Measurements from ENCODE around the gene YY1. TPM values are rescaled to one million over a fixed set of nuclear protein-coding genes. Genes with fewer than 3 reads are reported as not detected.

YY1 gene
- 53.2 and 57.6 TPM in 2 replicates for total RNA-seq

DNA sequence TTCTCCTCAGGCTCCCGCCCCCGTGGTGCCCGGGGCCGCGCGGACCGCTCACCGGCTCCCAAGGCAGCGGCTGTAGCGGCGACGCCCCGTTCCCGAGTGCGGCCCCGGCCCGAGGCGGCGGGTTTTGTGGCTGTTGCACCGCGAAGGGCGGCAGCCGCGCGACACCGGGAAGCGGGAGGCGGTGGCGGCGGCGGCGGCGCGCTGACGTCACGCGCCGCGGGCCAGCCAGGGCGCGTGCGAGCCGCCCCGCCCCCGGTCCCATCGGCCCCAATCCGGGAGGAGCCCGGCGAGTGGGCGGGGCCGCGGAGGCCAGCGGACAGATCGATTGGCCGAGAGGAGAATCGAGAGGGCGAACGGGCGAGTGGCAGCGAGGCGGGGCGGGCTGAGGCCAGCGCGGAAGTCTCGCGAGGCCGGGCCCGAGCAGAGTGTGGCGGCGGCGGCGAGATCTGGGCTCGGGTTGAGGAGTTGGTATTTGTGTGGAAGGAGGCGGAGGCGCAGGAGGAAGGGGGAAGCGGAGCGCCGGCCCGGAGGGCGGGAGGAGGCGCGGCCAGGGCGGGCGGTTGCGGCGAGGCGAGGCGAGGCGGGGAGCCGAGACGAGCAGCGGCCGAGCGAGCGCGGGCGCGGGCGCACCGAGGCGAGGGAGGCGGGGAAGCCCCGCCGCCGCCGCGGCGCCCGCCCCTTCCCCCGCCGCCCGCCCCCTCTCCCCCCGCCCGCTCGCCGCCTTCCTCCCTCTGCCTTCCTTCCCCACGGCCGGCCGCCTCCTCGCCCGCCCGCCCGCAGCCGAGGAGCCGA, at the start of gene YY1:
Gene YY1, plus strand, starts transcription at position 726 of the 792 bp plus-strand sequence. CDS start 101 bp downstream, outside the sequence.

DNA sequence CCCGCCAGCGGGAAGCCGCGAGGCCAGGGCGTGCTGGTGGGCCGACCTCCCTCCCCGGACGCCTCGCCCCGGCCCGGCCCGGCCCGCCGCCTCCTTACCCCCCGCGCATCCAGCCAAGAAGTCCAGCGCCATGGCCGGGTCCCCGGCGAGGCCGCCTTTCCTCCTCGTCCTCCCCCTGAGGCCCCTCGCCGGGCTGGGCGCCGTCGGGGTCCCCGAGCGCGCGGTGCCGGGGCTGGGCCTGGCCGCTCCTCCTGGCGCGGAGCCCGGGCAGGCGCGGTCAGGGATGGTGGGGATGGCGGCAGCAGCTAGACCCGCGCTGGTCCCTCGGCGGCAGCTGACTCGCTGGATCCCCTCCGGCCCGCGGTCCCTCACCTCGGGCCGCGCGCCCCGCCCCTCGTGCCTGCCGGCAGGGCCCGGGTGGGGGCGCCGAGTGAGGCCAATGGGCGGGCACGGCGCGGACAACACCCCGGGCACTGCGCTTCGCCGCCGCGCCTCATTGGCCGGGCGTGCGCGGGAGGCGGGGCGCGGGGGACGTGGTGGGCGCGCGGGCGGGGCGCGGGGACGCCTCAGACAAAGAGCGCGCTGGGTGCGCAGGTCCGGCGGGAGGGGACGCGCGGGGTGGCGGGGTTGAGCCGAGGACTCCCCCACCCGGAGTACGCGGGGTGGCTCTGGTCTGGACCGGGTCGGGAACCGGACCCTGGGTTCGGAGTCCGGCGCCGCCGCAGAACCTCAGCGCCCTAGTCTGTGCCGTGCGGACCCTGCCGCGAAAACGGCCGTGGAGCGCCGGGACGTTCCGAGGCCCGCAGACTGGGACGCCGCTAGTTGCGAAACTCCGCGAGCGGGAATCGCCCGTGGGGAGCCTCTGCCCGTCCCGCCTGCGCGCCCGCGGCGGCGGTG, 67.4 kb downstream of the YY1 start, which contains the start of gene SLC25A29:
Gene SLC25A29, minus strand, starts transcription at position 344 of the 897 bp plus-strand sequence. Its CDS starts 212 bp downstream, at position 132.

DNA sequence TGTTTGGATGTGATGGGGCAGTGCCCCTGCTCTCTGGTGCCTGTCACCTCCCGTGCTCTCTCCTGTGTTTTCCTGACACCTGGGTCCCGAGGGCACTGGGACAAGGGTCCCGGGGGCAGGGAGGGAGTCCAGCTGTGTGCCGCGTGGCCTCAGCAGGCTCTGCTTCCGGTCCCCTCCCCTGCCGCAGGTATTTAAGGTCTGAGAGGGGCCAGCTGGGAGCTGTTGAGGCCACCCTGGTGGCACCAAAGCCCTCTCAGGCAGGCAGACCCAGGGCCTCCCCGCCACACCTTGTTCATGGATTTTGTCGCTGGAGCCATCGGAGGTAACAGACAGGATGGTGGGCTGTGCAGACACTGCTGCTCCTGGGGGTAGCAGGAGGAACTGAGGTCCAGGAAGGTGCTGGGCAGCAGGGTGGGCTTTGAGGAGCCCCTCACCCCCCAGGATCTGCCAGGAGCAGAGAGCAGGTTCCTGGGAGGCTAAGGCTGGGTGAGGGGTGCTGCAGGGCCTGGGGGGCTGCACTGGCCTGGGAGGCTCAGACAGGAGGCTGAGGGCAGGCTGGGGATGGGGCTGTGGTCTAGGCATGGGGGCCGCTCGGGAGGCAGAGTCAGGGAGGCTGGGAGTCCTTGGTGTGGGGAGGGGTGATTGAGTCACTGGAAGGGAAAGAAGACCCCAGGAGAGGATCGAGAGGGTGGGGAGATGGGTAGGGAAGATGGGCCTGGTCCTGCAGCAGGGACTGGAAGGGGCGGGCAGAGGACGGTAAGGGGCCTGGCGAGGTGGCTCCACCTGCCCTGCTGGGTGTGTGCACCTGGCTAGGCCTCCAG, 84.4 kb downstream of the YY1 start, which contains the start of gene SLC25A47:
Gene SLC25A47, plus strand, starts transcription at position 219 of the 821 bp plus-strand sequence. Its CDS starts 76 bp downstream, at position 295.

Small RNA genes within 50 kb of the gene (small RNA-seq; reads per million reads assigned to genes)
- 1.4 reads per million, percentile 70 among the genes with 10 or more reads in this experiment for gene MIR345
- not detected for gene RN7SL523P

Other genes with a start within 250 kb of the YY1 start
- 16.0 and 27.4 TPM in 2 replicates for gene EVL, start 173.7 kb upstream of the YY1 start, total RNA-seq
- gene DEGS2, start 79.5 kb upstream of the YY1 start, total RNA-seq: under 0.01 and 0.10 TPM in 2 replicates
- gene SLC25A29, start 67.3 kb downstream of the YY1 start, total RNA-seq: 65.2 and 94.1 TPM in 2 replicates
- gene SLC25A47, start 84.2 kb downstream of the YY1 start, total RNA-seq: 0.10 and 0.33 TPM in 2 replicates
- gene WDR25, start 137.3 kb downstream of the YY1 start, total RNA-seq: 21.9 and 25.9 TPM in 2 replicates

All from vein endothelial cell (primary cell).